ENCODE data around the gene CKAP2L.
A peak's percentile ranks its signal among the peaks of the same experiment; 100 is the strongest.

CKAP2L gene

GRCh38 chr2:112705575-112705974, 58.8 kb downstream of the CKAP2L start:
- DNase-seq: no peak

DNA sequence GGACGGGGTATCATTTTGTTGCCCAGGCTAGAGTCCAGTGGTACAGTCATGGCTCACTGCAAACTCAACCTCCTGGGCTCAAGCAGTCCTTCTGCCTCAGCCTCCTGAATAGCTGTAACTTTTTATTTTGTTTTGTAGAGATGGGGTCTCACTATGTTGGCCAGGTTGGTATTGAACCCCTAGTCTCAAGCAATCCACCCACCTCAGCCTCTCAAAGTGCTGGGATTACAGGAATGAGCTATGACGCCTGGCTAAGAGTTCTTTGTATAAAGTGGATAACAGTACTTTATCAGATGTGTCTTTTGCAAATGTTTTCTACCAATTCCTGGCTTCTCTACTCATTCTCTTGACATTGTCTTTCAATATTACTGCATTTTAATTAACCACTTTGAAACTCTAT, 60.7 kb downstream of the CKAP2L start:
- DNase-seq: no peak

- no peak for DNase-seq
These were observed 63.4 kb downstream of the CKAP2L start for GRCh38 chr2:112701052-112701451.

DNA sequence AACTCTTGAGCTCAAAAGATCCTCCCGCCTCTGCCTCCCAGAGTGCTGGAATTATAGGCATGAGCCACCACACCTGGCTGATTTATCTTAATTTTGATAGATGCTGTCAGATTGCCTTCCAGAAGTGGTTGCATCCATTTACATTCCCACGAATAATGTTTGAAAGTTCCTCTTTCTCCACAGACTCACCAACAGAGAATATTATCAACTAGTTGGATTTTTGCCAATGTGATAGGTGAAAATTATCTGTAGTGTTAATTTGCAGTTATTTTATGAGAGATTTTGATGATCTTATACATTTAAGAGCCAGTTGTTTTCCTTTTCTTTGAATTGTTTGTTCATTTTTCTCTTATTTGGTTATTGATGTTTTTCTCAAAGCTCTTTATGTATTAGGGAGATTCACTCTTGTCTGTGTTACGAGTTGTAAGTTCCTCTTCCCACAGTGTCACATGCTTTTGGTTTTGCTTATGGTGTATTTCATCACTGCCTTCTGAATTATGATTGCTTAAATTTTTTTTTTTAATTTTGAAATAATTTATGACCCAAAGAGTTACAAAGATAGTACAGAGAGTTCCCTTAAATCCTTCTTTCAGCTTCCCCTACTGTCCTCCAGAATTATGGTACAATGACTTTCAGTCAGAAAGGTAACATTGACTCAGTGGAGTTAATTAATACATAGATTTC, 64.3 kb downstream of the CKAP2L start:
- no peak for DNase-seq

- DNase-seq: no peak
These were observed 65.4 kb downstream of the CKAP2L start for GRCh38 chr2:112698834-112699515.

GRCh38 chr2:112694182-112694581, 70.2 kb downstream of the CKAP2L start:
- DNase-seq: no peak

DNA sequence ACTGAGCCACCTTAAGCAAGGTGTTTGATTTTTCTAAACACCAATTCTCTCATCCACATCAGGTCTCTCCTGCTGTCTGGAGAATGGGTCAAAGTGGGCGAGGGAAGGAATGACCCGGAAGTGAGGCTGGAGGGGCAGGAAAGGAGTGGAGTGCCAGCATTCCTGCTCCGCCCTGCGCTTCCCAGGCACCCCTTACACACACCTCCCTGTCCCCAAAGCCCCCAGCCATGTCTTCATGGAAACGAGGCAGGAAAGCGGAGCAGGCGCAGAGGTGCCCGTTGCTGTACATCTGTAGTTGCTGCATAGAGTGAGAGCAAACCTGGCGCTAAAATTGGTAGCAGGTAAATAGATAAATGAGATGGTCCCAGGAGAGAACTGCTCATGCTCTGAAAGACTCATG, 70.8 kb downstream of the CKAP2L start:
- no peak for DNase-seq

- no peak for DNase-seq
These were observed 71.5 kb downstream of the CKAP2L start for GRCh38 chr2:112692918-112693317.

DNA sequence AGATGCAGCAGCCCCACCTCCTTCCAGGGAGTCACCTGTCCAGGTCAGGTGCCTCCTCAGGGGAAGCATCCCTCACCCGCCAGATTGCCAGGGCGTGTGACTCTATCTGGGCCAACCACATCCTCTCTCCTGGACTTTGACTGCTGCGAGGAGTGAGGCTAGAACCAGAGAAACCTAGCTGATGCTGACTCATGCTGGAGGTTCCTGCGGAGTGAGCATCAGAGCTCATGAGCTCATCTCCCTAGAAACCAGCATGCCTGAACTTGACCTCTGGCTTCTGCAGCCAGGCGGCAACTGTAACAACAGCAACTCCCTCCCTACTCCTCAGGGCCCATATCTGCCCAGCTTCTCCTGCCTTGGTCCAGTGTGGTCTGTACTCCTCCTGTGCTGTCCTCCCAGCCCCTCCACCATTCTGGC, 71.9 kb downstream of the CKAP2L start:
- DNase-seq: peak; percentile 31

DNA sequence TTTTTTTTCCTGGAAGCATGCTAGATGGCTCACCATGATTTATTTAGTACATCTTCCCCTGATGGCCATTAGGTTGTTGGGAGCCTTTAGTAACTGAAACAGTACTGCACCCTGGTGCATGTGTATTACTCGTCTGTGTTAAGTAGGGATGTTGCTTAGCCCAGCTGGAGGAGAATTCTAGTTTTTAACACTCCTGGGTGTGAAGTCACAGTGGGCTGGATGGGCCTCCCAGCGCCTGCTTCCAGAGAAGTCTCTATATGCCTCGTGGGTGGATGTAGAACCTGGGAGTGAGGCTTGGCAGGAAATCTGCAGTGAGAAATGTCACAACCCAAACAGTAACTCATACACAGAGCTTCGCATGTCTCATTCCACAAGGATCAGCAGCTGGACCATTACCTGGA, 72.5 kb downstream of the CKAP2L start:
- peak; percentile 35 for DNase-seq

- peak; percentile 32 for DNase-seq
These were observed 73.5 kb downstream of the CKAP2L start for GRCh38 chr2:112690853-112691401.

GRCh38 chr2:112688086-112688880, 76.1 kb downstream of the CKAP2L start:
- DNase-seq: no peak

DNA sequence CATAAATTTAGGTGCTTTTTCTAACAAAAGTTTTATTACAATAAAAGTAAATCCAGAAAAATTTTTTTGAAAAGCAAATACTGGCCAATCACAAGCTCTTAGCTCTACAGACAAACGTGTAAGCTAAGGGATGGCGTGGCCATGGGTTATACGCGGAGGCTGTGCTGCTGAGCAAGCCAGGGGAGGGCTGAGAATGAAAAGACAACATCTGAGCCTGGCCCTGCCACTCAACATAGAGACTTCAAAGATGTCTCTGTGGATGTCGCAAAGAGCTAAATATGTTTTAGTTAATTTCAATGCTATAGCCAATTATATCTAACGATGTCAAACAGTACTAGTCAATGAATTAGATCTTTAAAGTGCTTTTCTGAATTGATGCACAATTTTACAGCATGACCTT, 76.9 kb downstream of the CKAP2L start:
- DNase-seq: no peak
